ENCODE data around the gene CAMK2A.

DNA sequence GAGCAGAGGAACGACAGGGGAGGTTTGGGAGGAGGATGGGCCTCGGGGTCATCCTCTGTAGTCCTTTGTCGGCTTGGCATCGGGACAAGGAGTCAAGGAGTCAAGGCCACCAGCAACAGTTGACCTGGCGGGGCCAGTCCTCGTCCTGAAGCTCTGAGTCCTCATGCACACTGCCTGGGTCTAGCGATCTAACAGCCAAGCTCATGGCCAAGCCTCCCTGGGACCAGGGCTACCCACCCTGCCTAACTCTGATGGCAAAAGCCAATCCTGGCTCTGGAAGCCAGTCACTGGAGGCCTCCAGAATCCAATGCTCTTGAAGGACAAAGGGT, 49.8 kb downstream of the CAMK2A start:
- TF ChIP-seq, protein P1, sequence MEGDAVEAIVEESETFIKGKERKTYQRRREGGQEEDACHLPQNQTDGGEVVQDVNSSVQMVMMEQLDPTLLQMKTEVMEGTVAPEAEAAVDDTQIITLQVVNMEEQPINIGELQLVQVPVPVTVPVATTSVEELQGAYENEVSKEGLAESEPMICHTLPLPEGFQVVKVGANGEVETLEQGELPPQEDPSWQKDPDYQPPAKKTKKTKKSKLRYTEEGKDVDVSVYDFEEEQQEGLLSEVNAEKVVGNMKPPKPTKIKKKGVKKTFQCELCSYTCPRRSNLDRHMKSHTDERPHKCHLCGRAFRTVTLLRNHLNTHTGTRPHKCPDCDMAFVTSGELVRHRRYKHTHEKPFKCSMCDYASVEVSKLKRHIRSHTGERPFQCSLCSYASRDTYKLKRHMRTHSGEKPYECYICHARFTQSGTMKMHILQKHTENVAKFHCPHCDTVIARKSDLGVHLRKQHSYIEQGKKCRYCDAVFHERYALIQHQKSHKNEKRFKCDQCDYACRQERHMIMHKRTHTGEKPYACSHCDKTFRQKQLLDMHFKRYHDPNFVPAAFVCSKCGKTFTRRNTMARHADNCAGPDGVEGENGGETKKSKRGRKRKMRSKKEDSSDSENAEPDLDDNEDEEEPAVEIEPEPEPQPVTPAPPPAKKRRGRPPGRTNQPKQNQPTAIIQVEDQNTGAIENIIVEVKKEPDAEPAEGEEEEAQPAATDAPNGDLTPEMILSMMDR (IDR thresholded peaks at IDR 0.05; ENCODE audit: poor library complexity): no peak
- no peak for TF ChIP-seq EZH2 (IDR thresholded peaks at IDR 0.05; ENCODE audit: borderline replicate concordance)
